OCI-LY7 (cell line): ENCODE measurements around the gene EDDM13. TPM values are rescaled to one million over a fixed set of nuclear protein-coding genes. Genes with fewer than 3 reads are reported as not detected.

Experiments used
- BruUV-seq: library from RNA; stranded (reverse); fragments of 400-500 nt; replicated peaks from 2 replicates; lab custom pipeline; 2021; lab: Mats Ljungman, UMichigan
- CTCF ChIA-PET: fragments of 300-600 bp; sonication (Branson Sonifier 250); formaldehyde crosslinking; loops from one replicate; lab custom pipeline; 2022; ENCODE audit warnings: antibody characterized with exemption; ENCODE audit not compliant: unreplicated experiment; lab: Charles Lee
- POLR2A ChIA-PET: fragments of 300-600 bp; sonication (Branson Sonifier 250); formaldehyde crosslinking; loops from one replicate; lab custom pipeline; 2022; ENCODE audit warnings: antibody characterized with exemption; lab: Charles Lee
- DNase-seq: peaks from one replicate; pipeline ENCODE4 v3.0.0-alpha.2; 2015; ENCODE audit warnings: low spot score
- H2AFZ ChIP-seq: fragments of 200-600 bp; sonication (generic), shearing (Covaris generic); 2 replicates; pipeline ENCODE4 v1.6.1; 2014; ENCODE audit warnings: mild to moderate bottlenecking, antibody characterized with exemption, low read length, moderate library complexity
- H3K27ac ChIP-seq: fragments of 200-600 bp; sonication (generic); 2 replicates; pipeline ENCODE4 v1.5.1; 2014; ENCODE audit warnings: mixed run types, low read depth, mild to moderate bottlenecking, moderate library complexity, low read length, inconsistent platforms; ENCODE audit not compliant: poor library complexity, severe bottlenecking
- H3K36me3 ChIP-seq: fragments of 200-600 bp; sonication (generic); 2 replicates; pipeline ENCODE4 v1.6.1; 2014; ENCODE audit warnings: mild to moderate bottlenecking, antibody characterized with exemption, low read length, moderate library complexity, mixed read lengths; ENCODE audit not compliant: insufficient read depth
- H3K4me1 ChIP-seq: fragments of 200-600 bp; sonication (generic); 2 replicates; pipeline ENCODE4 v1.5.1; 2014; ENCODE audit warnings: mild to moderate bottlenecking, low read length; ENCODE audit not compliant: insufficient read depth, poor library complexity, severe bottlenecking
- H3K4me2 ChIP-seq: fragments of 200-600 bp; sonication (generic); 2 replicates; pipeline ENCODE4 v1.6.1; 2014; ENCODE audit warnings: mild to moderate bottlenecking, low read length
- H3K4me3 ChIP-seq: fragments of 200-600 bp; sonication (generic); 2 replicates; pipeline ENCODE4 v1.5.1; 2014; ENCODE audit warnings: mild to moderate bottlenecking, low read depth, low read length; ENCODE audit not compliant: poor library complexity, severe bottlenecking
- H3K79me2 ChIP-seq: fragments of 200-600 bp; sonication (generic); 2 replicates; pipeline ENCODE4 v1.6.1; 2016; ENCODE audit warnings: low read depth, mild to moderate bottlenecking, low read length, moderate library complexity, mixed read lengths; ENCODE audit not compliant: insufficient read depth
- H3K9me2 ChIP-seq: fragments of 200-600 bp; sonication (generic); 2 replicates; pipeline ENCODE4 v1.6.1; 2016; ENCODE audit warnings: mild to moderate bottlenecking, low read length, mixed read lengths; ENCODE audit not compliant: insufficient read depth
- H3K9me3 ChIP-seq: fragments of 200-600 bp; sonication (generic); 2 replicates; pipeline ENCODE4 v1.6.1; 2014; ENCODE audit warnings: mild to moderate bottlenecking, mixed run types, low read length, mixed read lengths
- H4K20me1 ChIP-seq: fragments of 200-600 bp; sonication (generic); 2 replicates; pipeline ENCODE4 v1.6.1; 2014; ENCODE audit warnings: mild to moderate bottlenecking, antibody characterized with exemption, low read length, moderate library complexity, mixed read lengths; ENCODE audit not compliant: insufficient read depth
- CTCF ChIP-seq: fragments of 200-600 bp; sonication (generic); conservative IDR thresholded peaks from 2 replicates; pipeline ENCODE4 v1.5.1; 2014; ENCODE audit warnings: mild to moderate bottlenecking, antibody characterized with exemption, low read length, moderate library complexity, mixed read lengths
- EZH2phosphoT487 ChIP-seq: fragments of 200-600 bp; sonication (generic); IDR thresholded peaks from 2 replicates; pipeline ENCODE4 v1.6.1; 2018; ENCODE audit warnings: low read depth, borderline replicate concordance, mild to moderate bottlenecking, mixed run types, antibody characterized with exemption, low read length, moderate library complexity, mixed read lengths
- intact Hi-C: fragments of 100-400 bp; cut with micrococcal nuclease; formaldehyde crosslinking; loops from one replicate; pipeline ENCODE4 v1.10.0; 2022; ENCODE audit not compliant: unreplicated experiment
- total RNA-seq, 2 experiments: library from RNA; depleted of rRNA in 1 of 2; stranded (reverse); fragments of >200 nt in 1 of 2; shearing (Covaris generic) in 1 of 2; gene quantifications; 2 replicates each; pipeline ENCODE4 v1.2.3, GENCODE V29; 2014 to 2022

EDDM13 gene
- total RNA-seq, 2 experiments from 2014 or later = not detected

GRCh38 chr19:56284746-56285145 lies 12.2 kb downstream of the EDDM13 start:
- Histone ChIP-seq H4K20me1 (no peaks in the 10 kb centered on the region), H3K9me2 (no peaks in the 10 kb centered on the region), H3K4me3 (no peak overlapping the region), H3K36me3 (peaks cover 3% of the 10 kb centered on the region; the same call in 1 of the 2 replicates), H3K27ac (no peak overlapping the region), H3K9me3 (no peaks in the 10 kb centered on the region), H3K79me2 (no peaks in the 10 kb centered on the region), H3K4me1 (no peaks in the 10 kb centered on the region), H3K4me2 (no peak overlapping the region), H2AFZ (no peak overlapping the region)
- ChIA-PET CTCF (no interaction called here), POLR2A (no interaction called here)
- DNase-seq = no peak
- TF ChIP-seq EZH2phosphoT487 (no peak), CTCF (no peak)
- BruUV-seq = no TSS peak
- intact Hi-C loops = no loop called here

- ChIA-PET CTCF (no interaction called here), POLR2A (no interaction called here)
- intact Hi-C loops = no loop called here
- no peaks in the 10 kb centered on the region for H4K20me1 ChIP-seq
- H3K79me2 ChIP-seq = no peaks in the 10 kb centered on the region
- H3K4me2 ChIP-seq = no peak overlapping the region
- H3K36me3 ChIP-seq = peaks cover 6% of the 10 kb centered on the region; the same call in 1 of the 2 replicates
- no peak for DNase-seq
- TF ChIP-seq EZH2phosphoT487 = no peak
- TF ChIP-seq CTCF = no peak
- H3K9me2 ChIP-seq = no peaks in the 10 kb centered on the region
- no peak overlapping the region for H2AFZ ChIP-seq
- H3K27ac ChIP-seq = no peak overlapping the region
- H3K9me3 ChIP-seq = no peaks in the 10 kb centered on the region
- H3K4me3 ChIP-seq = no peak overlapping the region
- no peaks in the 10 kb centered on the region for H3K4me1 ChIP-seq
- no TSS peak for BruUV-seq
Observed at GRCh38 chr19:56290104-56290503, 17.6 kb downstream of the EDDM13 start.

GRCh38 chr19:56291867-56292266 lies 19.3 kb downstream of the EDDM13 start:
- Histone ChIP-seq H3K4me2 (no peak overlapping the region), H3K9me3 (no peaks in the 10 kb centered on the region), H3K4me3 (no peak overlapping the region), H3K9me2 (no peaks in the 10 kb centered on the region), H4K20me1 (no peaks in the 10 kb centered on the region), H3K79me2 (no peaks in the 10 kb centered on the region), H2AFZ (no peak overlapping the region), H3K36me3 (peaks cover 6% of the 10 kb centered on the region; the same call in 1 of the 2 replicates), H3K4me1 (no peaks in the 10 kb centered on the region), H3K27ac (no peak overlapping the region)
- no peak for TF ChIP-seq EZH2phosphoT487
- no peak for TF ChIP-seq CTCF
- no TSS peak for BruUV-seq
- DNase-seq = no peak
- intact Hi-C loops = no loop called here
- ChIA-PET CTCF (no interaction called here), POLR2A (interaction anchor here (0.7 kb wide), 1 partner anchor 38 kb away, joined by 3 read pairs; no protein-coding TSS in a partner anchor)
